Measurements from ENCODE around the gene PTPRE.

Gene PTPRE

DNA sequence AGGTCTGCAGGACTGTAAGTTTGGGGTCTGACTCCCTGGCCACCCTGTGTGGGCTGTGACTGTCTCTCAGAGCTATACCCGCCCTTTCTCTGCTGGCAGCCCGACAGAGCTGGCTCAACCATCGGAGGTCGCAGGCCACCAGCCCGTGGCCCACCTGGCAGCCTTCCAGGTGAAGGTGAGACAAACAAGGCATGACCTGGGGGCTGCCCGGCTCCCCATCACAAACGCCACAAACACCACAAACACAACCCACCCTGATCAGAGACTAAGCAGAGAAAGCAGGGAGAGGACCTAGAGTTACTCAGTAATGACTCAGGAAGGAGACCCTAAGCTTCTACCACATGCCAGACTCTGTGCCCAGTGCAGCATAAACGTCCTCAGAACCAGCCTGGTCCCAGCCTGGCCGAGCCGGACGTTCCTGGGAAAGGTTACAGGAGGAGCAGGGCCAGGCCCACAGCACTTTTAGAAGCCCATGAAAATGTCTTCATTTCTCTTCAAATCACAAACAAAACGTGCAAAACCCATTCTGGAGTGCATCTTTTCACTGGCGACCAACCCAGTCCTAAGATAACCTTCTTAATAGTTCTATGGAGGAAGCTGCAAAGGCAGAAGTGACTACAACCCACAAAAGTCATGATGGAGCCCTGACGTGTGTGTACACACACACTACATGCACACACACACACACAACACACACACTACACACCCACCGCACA, 152.5 kb downstream of the PTPRE start:
- DNase-seq (ENCODE audit: low read depth in 3 of 3), result no peak

DNA sequence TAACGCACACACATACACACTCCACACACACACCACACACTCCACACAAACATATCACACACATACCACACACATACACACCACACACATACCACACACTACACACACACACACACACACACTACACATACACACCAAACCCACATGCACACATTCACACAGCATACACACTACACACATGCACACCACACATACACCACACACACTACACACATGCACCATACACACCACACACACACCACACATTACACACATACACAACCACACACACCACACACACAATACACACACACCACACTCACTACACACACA, 153.0 kb downstream of the PTPRE start:
- DNase-seq (ENCODE audit: low read depth in 3 of 3), result no peak

DNA sequence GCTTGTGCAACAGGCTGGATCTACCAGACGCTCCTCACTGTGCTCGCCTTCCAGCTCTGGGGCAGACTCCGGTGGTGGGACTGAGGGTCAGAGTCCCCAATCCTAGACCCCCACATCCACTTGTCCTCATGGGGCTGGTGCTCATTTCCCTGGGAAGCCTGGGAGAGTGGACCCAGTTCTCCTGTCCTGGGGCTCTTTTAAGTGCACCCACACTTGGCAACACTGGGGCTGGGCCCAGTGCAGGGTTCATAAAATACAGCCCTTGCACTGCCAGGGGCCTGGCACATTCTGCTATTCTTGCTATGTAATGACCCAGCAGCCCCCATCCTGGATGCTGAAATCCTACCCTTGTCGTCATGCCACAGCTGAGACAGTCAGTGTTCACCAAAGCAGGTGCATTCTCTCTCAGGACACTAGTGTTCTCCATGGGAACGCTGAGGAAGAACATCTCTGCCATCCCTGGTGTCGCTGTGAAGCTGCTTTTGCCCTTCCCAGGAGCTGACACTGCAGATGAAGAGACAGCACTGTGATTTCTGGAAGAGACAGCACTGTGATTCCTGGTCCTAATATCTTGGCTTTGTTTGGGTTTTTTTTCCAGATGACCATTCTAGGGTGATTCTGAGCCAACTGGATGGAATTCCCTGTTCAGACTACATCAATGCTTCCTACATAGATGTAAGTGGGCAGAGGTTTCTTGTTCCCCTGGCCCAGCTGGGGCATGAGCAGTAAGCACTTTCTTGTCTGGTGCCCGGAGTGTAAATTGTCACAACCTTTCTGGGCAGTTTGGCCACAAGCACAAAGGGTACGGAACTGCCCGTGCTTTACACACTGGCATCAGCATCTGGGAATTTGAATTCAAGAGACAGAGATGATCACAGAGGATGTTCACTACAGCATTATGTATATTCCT, 153.7 kb downstream of the PTPRE start:
- DNase-seq (ENCODE audit: low read depth in 3 of 3), result no peak

DNA sequence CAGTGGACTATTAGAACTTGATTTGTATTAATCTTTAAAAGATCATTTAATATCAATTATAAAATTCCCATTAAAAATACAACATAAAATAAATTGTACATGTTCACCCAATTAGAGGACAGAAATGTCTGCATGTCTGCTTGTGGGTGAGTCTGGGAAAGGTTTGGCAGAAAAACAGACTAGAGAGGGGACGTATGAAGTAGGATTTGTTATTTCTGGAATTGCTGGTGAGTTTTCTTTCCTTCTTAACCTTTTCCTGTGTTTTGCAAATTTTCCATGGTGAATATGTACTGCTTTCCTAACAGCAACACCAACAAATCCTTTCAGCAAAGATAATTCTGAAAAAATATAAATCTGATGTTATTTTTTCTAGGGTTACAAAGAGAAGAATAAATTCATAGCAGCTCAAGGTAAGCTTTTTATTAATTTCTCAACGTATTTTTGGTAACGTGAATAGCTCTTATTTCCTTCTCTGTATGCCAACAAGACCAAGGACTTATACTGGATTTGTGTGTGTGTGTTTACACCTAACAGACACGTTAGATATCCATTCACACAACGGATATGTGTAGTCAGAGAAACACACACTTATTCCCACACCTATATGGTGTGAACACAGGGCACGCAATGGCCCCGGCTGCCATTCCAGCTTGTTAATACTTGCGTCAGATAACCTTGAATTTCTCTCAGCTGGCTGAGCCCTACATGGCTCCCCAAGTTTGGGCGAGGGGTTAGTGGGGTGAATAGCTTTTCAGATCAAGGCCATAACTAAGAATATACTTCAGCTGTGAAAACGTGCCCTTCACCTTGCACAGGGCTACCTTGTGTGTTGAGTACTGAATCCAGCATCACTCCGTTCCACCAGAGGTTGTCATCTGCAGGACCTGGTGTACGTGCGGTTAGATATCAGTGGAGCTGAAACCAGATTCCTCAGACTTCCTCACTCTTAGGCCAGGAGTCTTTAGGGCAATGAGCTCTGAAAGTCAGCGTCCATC, 154.7 kb downstream of the PTPRE start:
- no peak for DNase-seq (ENCODE audit: low read depth in 3 of 3)

DNA sequence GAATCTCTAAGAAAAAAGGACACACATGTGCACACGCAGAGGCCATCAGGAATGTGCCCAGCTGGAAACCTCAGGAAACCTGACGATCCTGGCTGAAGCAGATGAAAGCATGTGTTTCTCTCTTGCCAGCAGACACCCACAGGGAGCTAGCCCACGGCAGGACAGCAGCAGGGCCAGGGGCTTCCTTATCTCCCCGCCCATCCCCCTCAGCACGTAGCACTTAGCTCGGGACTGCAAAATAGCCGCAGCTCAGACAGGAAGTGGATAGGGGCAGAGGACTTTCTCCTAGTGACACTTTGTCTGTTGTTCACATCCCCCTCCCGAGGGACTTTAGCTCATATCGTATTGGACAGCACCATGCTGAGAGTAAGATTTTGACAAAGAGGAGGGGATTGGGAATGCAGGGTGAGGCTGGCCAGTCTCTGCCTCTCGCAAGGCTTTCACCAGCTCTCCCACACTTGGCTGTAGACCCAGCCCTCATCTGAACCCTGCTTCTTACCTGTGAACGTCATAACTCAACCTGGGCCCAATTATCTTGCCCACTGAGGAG, 155.5 kb downstream of the PTPRE start:
- no peak for DNase-seq (ENCODE audit: low read depth in 3 of 3)

GRCh38 chr10:128062881-128063563, 156.1 kb downstream of the PTPRE start:
- DNase-seq (ENCODE audit: low read depth in 3 of 3), result no peak

DNA sequence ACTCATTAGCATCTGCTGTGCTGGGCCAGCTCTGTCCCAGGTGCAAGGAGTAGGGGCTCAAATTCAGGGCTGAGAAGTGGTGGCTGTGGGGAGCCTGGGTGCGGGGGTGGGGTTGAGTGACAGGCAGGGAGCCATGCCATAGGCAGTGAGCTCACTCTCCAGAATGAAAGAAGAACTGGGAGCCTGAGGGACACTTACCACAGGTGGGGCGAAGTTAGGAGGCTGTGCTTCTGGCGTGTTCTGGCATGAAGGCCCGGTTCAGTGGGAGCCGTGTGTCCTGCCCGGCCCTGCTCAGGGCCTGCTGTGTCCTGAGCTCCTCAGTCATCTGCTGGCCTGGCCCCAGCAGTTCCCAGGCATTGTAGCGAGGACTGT, 156.8 kb downstream of the PTPRE start:
- no peak for DNase-seq (ENCODE audit: low read depth in 3 of 3)

GRCh38 chr10:128064108-128064969, 157.4 kb downstream of the PTPRE start:
- peak; percentile 63 to 83 (median 65) for DNase-seq (ENCODE audit: low read depth in 3 of 3)

DNA sequence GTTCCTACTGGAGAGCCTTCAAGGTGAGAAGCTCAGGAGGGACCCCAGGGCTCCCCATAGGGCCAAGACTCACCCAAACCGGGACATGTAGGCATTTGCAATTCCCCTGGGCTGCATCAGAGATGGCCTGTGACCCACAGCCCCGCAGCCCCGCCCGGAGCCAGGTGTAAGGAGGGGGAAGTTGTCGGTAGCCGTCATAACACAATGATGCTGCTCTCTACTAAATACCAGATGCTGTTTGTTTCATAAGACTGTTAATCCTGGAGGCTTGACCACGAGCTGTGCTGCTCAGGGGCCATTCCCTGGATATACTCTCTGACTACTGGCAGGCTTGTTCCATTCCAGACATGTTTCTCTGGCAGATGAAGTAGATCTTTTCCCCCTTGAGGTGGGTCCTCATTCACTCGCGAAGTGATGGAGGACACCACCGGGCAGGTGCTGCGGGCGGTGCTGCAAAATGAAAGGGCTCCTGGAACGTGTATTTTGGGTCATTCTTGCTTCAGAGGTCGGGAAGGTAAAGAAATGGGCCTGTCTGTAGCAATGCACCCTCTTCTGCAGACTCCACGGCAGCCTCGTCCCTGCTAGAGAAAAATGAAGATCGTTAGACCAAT, 158.2 kb downstream of the PTPRE start:
- no peak for DNase-seq (ENCODE audit: low read depth in 3 of 3)

DNA sequence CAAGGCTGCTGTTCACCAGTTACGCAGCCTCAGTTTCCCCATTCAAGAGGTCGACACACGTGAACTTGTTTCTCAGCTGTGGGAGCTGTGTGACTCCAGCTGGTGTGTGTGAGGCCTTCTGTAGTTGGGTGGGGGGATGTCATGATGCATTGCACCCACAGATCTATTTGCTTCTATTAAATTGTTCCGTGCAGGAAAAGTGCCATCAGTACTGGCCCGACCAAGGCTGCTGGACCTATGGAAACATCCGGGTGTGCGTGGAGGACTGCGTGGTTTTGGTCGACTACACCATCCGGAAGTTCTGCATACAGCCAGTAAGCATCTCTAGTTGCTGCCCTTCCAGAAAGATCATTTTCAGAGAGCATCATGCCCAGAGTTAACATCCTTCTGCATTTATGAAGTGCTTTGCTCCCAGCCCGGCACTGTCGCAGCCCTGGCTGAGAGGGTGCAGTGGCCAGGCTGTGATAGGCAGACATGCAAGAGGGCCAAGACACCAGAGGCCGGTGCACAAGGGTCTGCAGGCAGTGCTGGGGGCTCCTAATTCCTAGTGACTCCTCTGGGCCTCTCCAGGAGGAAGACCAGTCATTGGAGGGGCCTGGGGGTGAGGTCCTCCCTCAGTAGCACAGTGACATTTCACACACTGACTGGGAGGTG, 159.1 kb downstream of the PTPRE start:
- DNase-seq (ENCODE audit: low read depth in 3 of 3), result no peak

DNA sequence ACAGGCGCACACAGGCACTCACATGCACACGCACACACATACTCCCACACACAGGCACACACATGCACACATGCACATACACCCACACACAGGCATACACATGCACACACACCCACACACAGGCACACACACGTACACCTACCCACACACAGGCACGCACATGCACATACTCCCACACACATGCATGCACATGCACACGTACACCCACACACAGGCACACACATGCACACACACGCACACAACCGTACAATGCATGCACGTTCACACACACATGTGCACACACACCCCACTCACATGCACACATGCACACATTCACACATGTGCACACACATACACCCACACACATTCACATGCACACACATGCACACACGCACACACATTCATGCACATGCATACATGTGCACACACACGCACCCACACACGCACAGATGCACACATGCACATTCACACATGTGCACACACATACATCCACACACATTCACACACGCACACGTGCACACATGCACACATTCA, 160.0 kb downstream of the PTPRE start:
- DNase-seq (ENCODE audit: low read depth in 3 of 3), result no peak

DNA sequence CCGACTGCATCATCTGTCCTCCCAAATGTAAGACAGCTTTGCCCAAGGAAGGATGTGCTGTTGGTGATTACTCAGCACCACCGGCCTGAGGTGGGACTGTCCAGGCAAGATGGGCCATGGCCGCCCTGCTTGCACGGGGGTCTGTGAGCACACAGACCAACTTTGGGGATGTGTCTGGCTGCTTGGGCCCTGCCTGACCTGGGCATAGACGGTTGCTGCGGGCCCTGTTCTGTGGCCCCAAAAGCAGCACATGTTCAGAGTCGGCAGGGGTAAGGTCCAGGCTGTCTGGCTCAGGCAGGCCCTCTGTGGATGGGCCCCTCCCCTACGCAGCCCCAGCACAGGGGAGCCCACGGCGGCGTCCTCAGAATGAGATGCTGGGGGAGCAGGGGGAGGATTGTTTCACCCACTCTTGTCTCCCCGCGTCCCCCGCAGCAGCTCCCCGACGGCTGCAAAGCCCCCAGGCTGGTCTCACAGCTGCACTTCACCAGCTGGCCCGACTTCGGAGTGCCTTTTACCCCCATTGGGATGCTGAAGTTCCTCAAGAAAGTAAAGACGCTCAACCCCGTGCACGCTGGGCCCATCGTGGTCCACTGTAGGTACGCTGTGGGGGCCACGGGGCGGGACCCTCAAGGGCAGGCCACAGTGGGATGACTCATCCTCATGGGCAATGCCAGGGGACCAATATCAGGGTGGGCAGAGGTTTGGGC, 160.9 kb downstream of the PTPRE start:
- DNase-seq (ENCODE audit: low read depth in 3 of 3), result no peak

DNA sequence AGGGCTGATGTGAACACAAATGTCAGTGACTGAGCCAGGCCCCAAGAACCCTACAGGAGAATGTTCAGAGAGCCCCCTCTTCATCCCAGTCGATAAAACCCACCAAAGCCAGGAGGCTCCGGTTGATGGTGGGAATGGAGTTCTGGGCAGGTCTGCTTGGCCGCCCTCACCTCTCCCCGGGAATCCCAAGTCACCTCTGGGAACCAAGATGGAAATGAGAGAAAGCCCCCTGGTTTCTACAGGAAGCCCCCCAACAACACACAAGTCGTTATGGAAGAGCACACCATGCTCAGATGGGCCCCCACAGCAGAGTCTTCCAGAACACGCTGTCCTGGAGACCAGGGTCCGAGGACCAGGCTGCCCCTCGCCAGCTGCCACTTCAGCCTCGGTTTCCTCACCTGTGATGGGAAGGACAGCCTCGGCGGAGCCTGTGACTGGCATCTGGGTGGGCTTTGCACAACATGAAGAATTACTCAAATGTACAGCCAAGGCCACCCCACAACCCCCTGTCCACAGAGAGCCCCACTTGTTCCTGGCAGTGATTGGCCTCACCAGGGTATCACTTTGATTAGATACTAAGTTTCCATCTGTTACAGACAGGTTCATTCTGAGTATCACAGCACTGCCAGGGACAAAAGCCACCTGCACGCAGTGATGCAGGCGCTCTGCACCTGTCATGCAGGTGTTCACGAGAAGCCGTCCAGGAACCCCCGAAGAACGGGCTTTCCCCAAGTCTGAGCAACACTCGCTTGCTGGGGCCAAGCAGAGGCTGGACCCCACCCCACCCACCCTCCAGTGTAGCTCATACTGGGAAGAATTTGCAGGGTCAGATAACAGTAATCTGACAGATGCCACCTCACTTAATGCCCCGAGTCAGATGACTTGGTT, 161.7 kb downstream of the PTPRE start:
- DNase-seq (ENCODE audit: low read depth in 3 of 3), result no peak

GRCh38 chr10:128069351-128070051, 162.6 kb downstream of the PTPRE start:
- DNase-seq (ENCODE audit: low read depth in 3 of 3), result peak; percentile 50 to 80 (median 71)

GRCh38 chr10:128070161-128070560, 163.3 kb downstream of the PTPRE start:
- DNase-seq (ENCODE audit: low read depth in 3 of 3), result no peak

GRCh38 chr10:128070721-128071416, 164.0 kb downstream of the PTPRE start:
- DNase-seq (ENCODE audit: low read depth in 3 of 3), result no peak
